Stomach smooth muscle (tissue), 2 donors: Measurements from ENCODE around the gene RAB8B.

Experiments
- H3K27ac ChIP-seq: one replicate; pipeline ENCODE4 v1.7.0; 2013; ENCODE audit warnings: mild to moderate bottlenecking, low read length, inconsistent platforms
- H3K27me3 ChIP-seq, 2 donors: one replicate each; pipeline ENCODE4 v1.7.0; 2013; ENCODE audit warnings: low read length in 2 of 2; ENCODE audit not compliant: insufficient read depth in 2 of 2, control insufficient read depth in 1 of 2
- H3K36me3 ChIP-seq, 2 donors: one replicate each; pipeline ENCODE4 v1.7.0; 2013; ENCODE audit warnings: low read length in 2 of 2; ENCODE audit not compliant: control insufficient read depth in 2 of 2, insufficient read depth in 2 of 2
- H3K4me1 ChIP-seq: one replicate; pipeline ENCODE4 v1.7.0; 2013; ENCODE audit warnings: low read length; ENCODE audit not compliant: control insufficient read depth, insufficient read depth
- H3K4me3 ChIP-seq, 2 donors: one replicate each; pipeline ENCODE4 v1.7.0; 2013; ENCODE audit warnings: low read length in 2 of 2
- H3K9ac ChIP-seq, 2 donors: one replicate each; pipeline ENCODE4 v1.7.0; 2013; ENCODE audit warnings: low read length in 2 of 2, mild to moderate bottlenecking in 1 of 2
- H3K9me3 ChIP-seq, 2 donors: one replicate each; pipeline ENCODE4 v1.7.0; 2013; ENCODE audit warnings: low read length in 2 of 2; ENCODE audit not compliant: control insufficient read depth in 2 of 2
- donor health status: healthy.
- donor health status: Pancreatic carcinoma.

The RAB8B gene

GRCh38 chr15:63238796-63239195, 49.4 kb downstream of the RAB8B start:
- Histone ChIP-seq H3K27ac (no peak overlapping the region), H3K36me3 (no peaks in the 10 kb centered on the region), H3K4me3 (no peak overlapping the region), H3K27me3 (no peaks in the 10 kb centered on the region), H3K9me3 (no peaks in the 10 kb centered on the region), H3K9ac (no peak overlapping the region), H3K4me1 (peaks cover 8% of the 10 kb centered on the region)

- no peak overlapping the region for H3K4me3 ChIP-seq
Measured at GRCh38 chr15:63240109-63240508, 50.7 kb downstream of the RAB8B start.

GRCh38 chr15:63241316-63241715, 51.9 kb downstream of the RAB8B start:
- Histone ChIP-seq H3K9ac (no peak overlapping the region), H3K4me3 (no peak overlapping the region), H3K27me3 (no peaks in the 10 kb centered on the region), H3K9me3 (no peaks in the 10 kb centered on the region), H3K27ac (no peak overlapping the region), H3K36me3 (no peaks in the 10 kb centered on the region), H3K4me1 (no peaks in the 10 kb centered on the region)

More at GRCh38 chr15:63240109-63240508, 50.7 kb downstream of the RAB8B start:
- no peaks in the 10 kb centered on the region for H3K27me3 ChIP-seq
- no peaks in the 10 kb centered on the region for H3K4me1 ChIP-seq
- H3K36me3 ChIP-seq = no peaks in the 10 kb centered on the region
- no peaks in the 10 kb centered on the region for H3K9me3 ChIP-seq
- H3K27ac ChIP-seq = no peak overlapping the region
- no peak overlapping the region for H3K9ac ChIP-seq

- H3K4me1 ChIP-seq = no peaks in the 10 kb centered on the region
- peaks cover 0 to 3% of the 10 kb centered on the region in 2 donors for H3K36me3 ChIP-seq
- no peaks in the 10 kb centered on the region for H3K9me3 ChIP-seq
- no peak overlapping the region for H3K4me3 ChIP-seq
- H3K27me3 ChIP-seq = no peaks in the 10 kb centered on the region
- H3K9ac ChIP-seq = no peak overlapping the region
- no peak overlapping the region for H3K27ac ChIP-seq
Measured at GRCh38 chr15:63243101-63243500, 53.7 kb downstream of the RAB8B start.

- Histone ChIP-seq H3K27me3 (no peaks in the 10 kb centered on the region), H3K36me3 (peaks cover 0 to 3% of the 10 kb centered on the region in 2 donors), H3K4me1 (no peaks in the 10 kb centered on the region), H3K9me3 (no peaks in the 10 kb centered on the region), H3K9ac (no peak overlapping the region), H3K27ac (no peak overlapping the region), H3K4me3 (no peak overlapping the region)
Measured at GRCh38 chr15:63243776-63244175, 54.4 kb downstream of the RAB8B start.

- Histone ChIP-seq H3K9ac (no peak overlapping the region), H3K9me3 (no peaks in the 10 kb centered on the region), H3K27ac (no peak overlapping the region), H3K4me3 (no peak overlapping the region), H3K27me3 (no peaks in the 10 kb centered on the region), H3K36me3 (peaks cover 0 to 3% of the 10 kb centered on the region in 2 donors), H3K4me1 (no peaks in the 10 kb centered on the region)
Measured at GRCh38 chr15:63244399-63244798, 55.0 kb downstream of the RAB8B start.

GRCh38 chr15:63244976-63245645, 55.7 kb downstream of the RAB8B start:
- H3K27me3 ChIP-seq = no peaks in the 10 kb centered on the region
- H3K9me3 ChIP-seq = no peaks in the 10 kb centered on the region
- peaks cover 0 to 3% of the 10 kb centered on the region in 2 donors for H3K36me3 ChIP-seq
- no peaks in the 10 kb centered on the region for H3K4me1 ChIP-seq
- H3K9ac ChIP-seq = no peak overlapping the region
- no peak overlapping the region for H3K4me3 ChIP-seq
- no peak overlapping the region for H3K27ac ChIP-seq

- Histone ChIP-seq H3K27me3 (no peaks in the 10 kb centered on the region), H3K4me1 (no peaks in the 10 kb centered on the region), H3K4me3 (no peak overlapping the region), H3K9me3 (no peaks in the 10 kb centered on the region), H3K27ac (no peak overlapping the region), H3K9ac (no peak overlapping the region), H3K36me3 (peaks cover 6% of the 10 kb centered on the region in 2 donors)
Measured at GRCh38 chr15:63246691-63247469, 57.5 kb downstream of the RAB8B start.

GRCh38 chr15:63250312-63250965, 61.0 kb downstream of the RAB8B start:
- Histone ChIP-seq H3K27me3 (no peaks in the 10 kb centered on the region), H3K4me1 (no peaks in the 10 kb centered on the region), H3K9ac (no peak overlapping the region), H3K9me3 (no peaks in the 10 kb centered on the region), H3K36me3 (peaks cover 6% of the 10 kb centered on the region in 2 donors), H3K27ac (no peak overlapping the region), H3K4me3 (no peak overlapping the region)

- H3K36me3 ChIP-seq = peaks cover 6% of the 10 kb centered on the region in 2 donors
Measured at GRCh38 chr15:63251701-63252100, 62.3 kb downstream of the RAB8B start.

More at GRCh38 chr15:63251701-63252100, 62.3 kb downstream of the RAB8B start:
- Histone ChIP-seq H3K27me3 (no peaks in the 10 kb centered on the region), H3K27ac (no peak overlapping the region), H3K9me3 (no peaks in the 10 kb centered on the region), H3K4me3 (no peak overlapping the region), H3K9ac (no peak overlapping the region), H3K4me1 (no peaks in the 10 kb centered on the region)
